HUES6 (cell line): ENCODE results near the gene CYFIP2.

Source experiments
- H3K27ac ChIP-seq: 2 replicates; pipeline ENCODE4 v1.7.0; 2013; ENCODE audit warnings: low read depth, mild to moderate bottlenecking, low read length, inconsistent platforms
- H3K27me3 ChIP-seq: 2 replicates; pipeline ENCODE4 v1.6.1; 2013; ENCODE audit warnings: low read length; ENCODE audit not compliant: control insufficient read depth, insufficient read depth
- H3K36me3 ChIP-seq: 2 replicates; pipeline ENCODE4 v1.6.1; 2013; ENCODE audit warnings: low read length; ENCODE audit not compliant: control insufficient read depth, insufficient read depth
- H3K4me1 ChIP-seq: 2 replicates; pipeline ENCODE4 v1.6.1; 2013; ENCODE audit warnings: low read length; ENCODE audit not compliant: control insufficient read depth, insufficient read depth
- H3K4me3 ChIP-seq: 2 replicates; pipeline ENCODE4 v1.5.1; 2013; ENCODE audit warnings: low read depth, low read length
- H3K9ac ChIP-seq: one replicate; pipeline ENCODE4 v1.6.1; 2013; ENCODE audit warnings: mild to moderate bottlenecking, low read length
- H3K9me3 ChIP-seq: 2 replicates; pipeline ENCODE4 v1.6.1; 2013; ENCODE audit warnings: low read depth, low read length; ENCODE audit not compliant: control insufficient read depth, insufficient read depth

CYFIP2 gene

DNA sequence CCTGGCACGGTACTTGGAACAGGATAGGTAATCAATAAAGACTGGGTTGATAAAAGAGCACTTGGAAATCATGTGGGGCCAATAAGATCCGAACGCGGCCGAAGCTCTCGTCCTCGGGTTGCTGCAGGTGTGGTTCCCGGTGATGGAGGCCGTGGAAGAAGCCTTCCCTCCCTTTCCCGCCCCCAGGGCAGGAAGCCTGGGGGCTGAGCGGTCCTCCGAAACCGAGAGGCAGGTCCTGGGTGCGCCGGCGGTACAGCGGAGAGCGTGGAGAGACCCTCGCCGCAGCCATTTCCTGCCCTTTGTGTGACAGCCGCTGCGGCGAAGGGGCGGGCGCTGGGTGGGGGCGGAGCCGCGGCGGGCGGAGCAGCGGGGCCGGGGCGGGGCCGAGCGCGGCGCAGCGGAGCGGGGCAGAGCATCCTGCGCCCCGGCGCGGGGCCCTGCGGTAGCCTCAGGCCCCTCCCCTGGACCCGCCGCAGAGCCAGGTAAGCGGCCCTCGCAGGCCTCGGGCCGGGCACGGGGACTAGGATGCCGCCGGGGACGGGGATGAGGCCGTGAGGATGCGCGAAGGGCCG, at the start of gene CYFIP2:
Gene CYFIP2, plus strand, starts transcription at position 410 of the 572 bp plus-strand sequence. CDS start 19,239 bp downstream, outside the sequence.
- H3K4me1 ChIP-seq = peaks cover 34% of the 10 kb centered on the region
- H3K9ac ChIP-seq = peak within 1 kb of the TSS; percentile 58
- peaks cover 28% of the 10 kb centered on the region for H3K27me3 ChIP-seq
- H3K9me3 ChIP-seq = no peaks in the 10 kb centered on the region
- no peak within 1 kb of the TSS for H3K27ac ChIP-seq
- H3K4me3 ChIP-seq = peak within 1 kb of the TSS; percentile 79
- H3K36me3 ChIP-seq = no peaks in the 10 kb centered on the region

DNA sequence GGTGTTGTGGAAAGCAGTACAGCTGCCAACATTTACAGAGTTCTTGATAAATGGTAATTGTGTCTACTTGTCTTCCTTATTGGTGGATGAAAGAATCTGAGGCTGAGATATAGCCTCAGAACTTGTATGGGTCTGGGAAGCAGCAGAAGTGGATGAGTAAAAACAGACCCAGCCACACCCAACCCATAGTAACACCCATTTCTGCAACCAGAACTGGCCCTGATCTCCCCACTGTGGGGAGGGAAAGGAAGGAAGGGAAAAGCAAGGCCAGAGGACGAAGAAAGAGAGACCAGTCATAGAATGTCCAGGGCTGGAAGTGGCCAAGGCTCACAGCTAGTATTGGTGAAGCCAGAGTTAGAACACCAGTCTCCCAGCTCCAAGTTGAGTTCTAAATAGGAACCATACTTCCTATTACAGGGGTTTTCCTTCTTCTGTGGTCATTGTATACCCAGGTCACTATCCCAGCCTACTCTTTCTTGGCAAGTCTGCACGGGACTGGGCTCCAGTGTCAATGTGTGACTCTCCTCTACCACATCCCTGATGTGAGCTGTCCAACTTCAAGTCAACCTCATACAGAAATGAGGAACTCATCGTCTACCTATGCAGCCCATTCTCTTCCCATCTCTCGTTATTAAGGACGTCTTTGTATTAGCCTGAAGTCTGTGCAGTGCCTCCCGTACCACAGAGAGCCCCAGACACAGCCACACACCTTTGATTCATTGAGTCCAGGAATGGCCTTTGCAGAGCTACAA, 49.4 kb upstream of the CYFIP2 start:
- no peaks in the 10 kb centered on the region for H3K9me3 ChIP-seq
- no peak overlapping the region for H3K4me3 ChIP-seq
- H3K36me3 ChIP-seq = no peaks in the 10 kb centered on the region
- H3K27me3 ChIP-seq = no peaks in the 10 kb centered on the region
- H3K27ac ChIP-seq = no peak overlapping the region
- no peak overlapping the region for H3K9ac ChIP-seq
- peaks cover 6% of the 10 kb centered on the region; the same call in 1 of the 2 replicates for H3K4me1 ChIP-seq

DNA sequence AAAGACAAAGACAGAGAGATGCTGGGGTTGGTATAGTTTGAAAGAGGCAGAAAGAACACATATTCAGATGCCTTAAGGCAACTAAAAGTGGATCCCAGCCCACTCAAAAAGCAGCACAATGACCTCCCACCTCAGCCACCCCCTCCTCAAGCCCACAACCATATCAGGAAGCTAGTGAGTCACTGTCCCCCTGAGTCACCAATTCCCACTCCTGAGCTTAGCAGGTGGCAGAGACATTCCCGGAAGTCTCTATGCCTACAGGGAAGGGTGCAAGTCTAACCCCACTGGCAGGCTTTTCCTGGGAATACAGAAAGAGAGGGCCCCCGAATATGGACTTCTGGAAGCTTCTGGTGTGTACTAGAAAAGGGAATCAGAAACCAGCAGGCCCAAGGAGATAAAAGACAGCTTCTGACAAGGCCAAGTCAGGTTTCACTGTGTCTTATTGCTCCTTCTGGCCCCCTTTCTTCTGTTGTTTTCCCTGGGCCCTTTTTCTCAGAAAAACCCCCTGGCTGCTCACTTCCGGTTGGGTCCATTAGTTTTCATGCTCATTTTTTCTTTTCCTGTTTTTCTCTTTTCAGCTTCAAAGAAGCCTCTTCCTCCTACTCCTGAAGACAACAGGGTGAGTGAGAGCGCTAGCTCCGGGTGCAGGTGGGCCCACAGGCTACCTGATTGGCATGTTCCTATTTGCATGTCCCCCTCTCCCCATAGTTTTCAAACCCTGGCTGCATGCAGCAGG, 48.5 kb upstream of the CYFIP2 start:
- Histone ChIP-seq H3K4me1 (peaks cover 6% of the 10 kb centered on the region; the same call in 1 of the 2 replicates), H3K36me3 (no peaks in the 10 kb centered on the region), H3K27ac (no peak overlapping the region), H3K4me3 (no peak overlapping the region), H3K9me3 (no peaks in the 10 kb centered on the region), H3K9ac (no peak overlapping the region), H3K27me3 (no peaks in the 10 kb centered on the region)

DNA sequence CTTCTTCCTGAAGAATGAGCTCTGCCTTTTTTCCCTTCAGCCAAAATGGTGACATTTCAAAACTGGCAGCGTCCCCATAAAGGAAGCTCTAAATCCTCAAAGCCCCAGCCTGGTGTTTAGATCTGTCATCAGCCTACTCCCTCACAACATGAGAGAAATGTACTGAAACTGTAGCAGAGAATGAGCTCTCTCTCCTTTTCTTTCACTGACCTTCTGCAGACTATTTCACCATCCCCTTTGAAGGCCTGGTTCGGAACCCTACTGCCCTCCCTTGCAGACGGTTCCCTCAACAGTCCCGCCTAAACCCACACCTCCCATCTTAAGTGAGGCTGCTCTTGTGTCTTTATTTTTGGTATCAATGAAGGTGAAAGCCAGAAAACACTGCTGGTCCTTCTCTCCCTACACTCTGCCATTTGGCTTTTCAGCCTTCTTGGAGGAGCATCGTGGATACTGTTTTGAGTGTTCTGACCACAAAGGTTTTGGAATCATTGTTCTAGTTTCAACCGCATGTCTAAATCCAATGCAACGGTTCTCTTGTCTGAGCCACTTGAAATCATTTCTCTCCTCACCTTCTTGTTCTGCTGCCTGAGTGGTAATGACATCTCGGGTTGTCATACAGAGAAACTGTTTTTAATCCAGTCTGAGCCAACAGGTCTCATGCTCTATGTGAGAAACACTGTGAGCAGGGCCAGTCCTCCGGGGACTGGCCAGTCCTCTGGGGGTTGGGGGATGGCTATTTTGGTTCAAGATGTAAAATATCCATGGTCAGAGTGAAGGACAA, 46.2 kb upstream of the CYFIP2 start:
- Histone ChIP-seq H3K4me1 (peaks cover 6% of the 10 kb centered on the region; the same call in 1 of the 2 replicates), H3K27me3 (no peaks in the 10 kb centered on the region), H3K4me3 (no peak overlapping the region), H3K36me3 (no peaks in the 10 kb centered on the region), H3K27ac (no peak overlapping the region), H3K9ac (no peak overlapping the region), H3K9me3 (no peaks in the 10 kb centered on the region)

DNA sequence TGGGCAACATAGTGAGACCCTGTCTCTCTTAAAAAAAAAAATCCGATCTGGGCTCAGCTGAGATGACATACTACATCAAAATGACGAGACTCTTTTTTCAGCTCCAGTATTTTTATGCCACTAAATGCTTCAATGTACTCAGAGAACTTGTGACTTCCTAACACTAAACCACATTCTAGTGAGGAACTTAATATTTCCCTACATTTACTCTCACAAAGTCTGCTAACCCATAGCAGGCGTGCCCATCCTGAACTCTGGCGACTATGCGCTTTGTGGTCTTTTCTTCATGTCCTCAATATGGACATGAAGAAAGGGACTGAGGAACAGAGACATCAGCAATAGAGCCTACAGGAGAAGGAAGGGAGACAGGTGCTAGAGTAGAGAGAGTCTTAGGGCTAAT, 44.0 kb upstream of the CYFIP2 start:
- H3K9ac ChIP-seq = no peak overlapping the region
- no peak overlapping the region for H3K27ac ChIP-seq
- H3K27me3 ChIP-seq = no peaks in the 10 kb centered on the region
- H3K9me3 ChIP-seq = no peaks in the 10 kb centered on the region
- H3K4me3 ChIP-seq = no peak overlapping the region
- H3K36me3 ChIP-seq = no peaks in the 10 kb centered on the region
- H3K4me1 ChIP-seq = no peaks in the 10 kb centered on the region

DNA sequence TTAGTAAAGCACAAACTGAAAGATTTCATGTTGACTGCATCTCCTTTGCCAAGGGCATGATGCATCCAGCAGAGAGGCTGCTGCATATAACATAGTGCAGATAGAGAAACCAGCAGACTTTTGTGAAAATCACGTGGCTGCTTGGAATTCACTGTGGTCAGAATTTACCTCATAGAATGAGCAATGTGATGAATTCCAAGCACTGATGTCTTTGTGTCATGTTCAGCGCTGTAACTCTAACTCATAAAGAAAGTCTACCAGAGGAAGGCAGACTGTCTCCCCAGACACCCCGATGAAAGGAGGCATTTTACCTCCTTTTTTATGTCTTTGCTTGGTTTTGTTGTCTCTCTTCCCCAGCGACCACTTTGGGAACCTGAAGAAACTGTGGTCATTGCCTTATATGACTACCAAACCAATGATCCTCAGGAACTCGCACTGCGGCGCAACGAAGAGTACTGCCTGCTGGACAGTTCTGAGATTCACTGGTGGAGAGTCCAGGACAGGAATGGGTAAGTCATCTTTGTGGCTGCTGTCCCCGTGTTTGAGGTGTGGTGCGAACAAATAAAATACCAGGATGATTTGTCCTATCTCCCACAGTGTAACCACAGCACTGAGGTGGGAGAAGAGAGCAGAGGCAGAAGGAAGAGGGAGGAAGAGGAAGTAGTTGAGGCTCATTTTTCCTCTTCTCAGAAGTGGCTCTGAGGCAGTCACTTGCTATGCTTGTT, 43.3 kb upstream of the CYFIP2 start:
- no peak overlapping the region for H3K9ac ChIP-seq
- no peaks in the 10 kb centered on the region for H3K27me3 ChIP-seq
- H3K36me3 ChIP-seq = no peaks in the 10 kb centered on the region
- no peak overlapping the region for H3K27ac ChIP-seq
- H3K4me1 ChIP-seq = no peaks in the 10 kb centered on the region
- H3K9me3 ChIP-seq = no peaks in the 10 kb centered on the region
- H3K4me3 ChIP-seq = no peak overlapping the region

DNA sequence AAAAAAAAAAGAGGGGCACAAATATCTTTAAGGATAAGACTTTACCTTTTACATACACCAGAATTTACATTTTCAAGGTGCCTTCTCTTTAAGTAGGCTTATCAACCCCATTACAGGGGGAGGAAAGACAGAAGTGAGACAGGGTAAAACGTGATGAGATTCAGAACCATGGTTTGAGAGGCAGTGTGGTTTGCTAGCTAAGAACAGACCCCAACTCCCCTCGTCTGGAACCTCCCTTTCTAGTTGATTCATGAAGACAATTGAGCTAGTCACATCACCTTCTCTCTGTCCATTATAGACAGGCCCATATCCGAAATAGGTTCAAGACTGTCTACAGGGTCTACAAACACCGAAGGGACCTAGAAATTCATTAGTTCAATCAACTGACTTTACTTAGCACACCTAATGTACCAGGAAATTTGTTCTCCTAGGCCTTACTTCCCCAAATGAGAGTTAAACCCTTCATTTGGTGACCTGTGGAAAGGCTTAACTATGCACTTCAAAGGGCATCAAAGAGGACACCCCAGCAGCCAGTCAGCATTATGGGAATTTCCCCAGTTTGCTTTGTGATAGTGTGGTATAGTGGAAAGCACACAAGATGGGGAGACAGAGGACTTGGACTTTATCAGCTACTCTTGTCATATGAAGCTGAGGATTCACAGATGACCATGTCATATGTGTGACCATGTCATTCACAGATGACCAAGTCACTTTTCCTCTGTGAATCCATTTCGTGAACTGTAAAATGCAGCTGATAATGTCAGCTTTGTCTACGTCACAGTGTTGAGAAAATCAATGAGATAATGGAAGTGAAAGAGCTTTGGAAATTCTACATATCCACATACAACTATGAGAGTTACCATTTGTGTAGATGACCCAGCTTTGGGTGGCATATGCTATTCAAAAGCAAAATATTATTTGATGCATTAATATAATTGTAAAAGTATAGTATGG, 40.2 kb upstream of the CYFIP2 start:
- Histone ChIP-seq H3K4me1 (no peaks in the 10 kb centered on the region), H3K4me3 (no peak overlapping the region), H3K27me3 (no peaks in the 10 kb centered on the region), H3K9me3 (no peaks in the 10 kb centered on the region), H3K36me3 (no peaks in the 10 kb centered on the region), H3K27ac (no peak overlapping the region), H3K9ac (no peak overlapping the region)

DNA sequence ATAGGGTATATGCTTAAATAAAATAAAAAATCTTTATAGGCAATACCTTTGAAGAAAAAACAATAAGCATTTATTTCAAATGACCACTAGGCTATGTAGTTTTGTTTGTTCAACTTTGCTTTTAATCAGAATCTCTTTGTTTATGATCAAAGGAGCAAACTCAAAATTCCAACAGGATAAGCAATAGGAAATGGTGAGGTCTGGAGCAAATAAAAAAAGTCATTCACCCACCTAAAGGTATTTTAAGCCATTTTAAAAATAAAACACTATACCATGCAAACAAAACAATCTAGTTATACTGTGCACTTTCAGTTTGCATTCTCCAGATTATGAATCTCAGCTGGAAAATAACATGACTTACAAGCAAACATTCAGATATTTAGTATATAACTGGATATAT, 35.3 kb upstream of the CYFIP2 start:
- no peaks in the 10 kb centered on the region for H3K9me3 ChIP-seq
- no peaks in the 10 kb centered on the region for H3K4me1 ChIP-seq
- H3K27me3 ChIP-seq = no peaks in the 10 kb centered on the region
- no peak overlapping the region for H3K9ac ChIP-seq
- H3K27ac ChIP-seq = no peak overlapping the region
- no peak overlapping the region for H3K4me3 ChIP-seq
- no peaks in the 10 kb centered on the region for H3K36me3 ChIP-seq

DNA sequence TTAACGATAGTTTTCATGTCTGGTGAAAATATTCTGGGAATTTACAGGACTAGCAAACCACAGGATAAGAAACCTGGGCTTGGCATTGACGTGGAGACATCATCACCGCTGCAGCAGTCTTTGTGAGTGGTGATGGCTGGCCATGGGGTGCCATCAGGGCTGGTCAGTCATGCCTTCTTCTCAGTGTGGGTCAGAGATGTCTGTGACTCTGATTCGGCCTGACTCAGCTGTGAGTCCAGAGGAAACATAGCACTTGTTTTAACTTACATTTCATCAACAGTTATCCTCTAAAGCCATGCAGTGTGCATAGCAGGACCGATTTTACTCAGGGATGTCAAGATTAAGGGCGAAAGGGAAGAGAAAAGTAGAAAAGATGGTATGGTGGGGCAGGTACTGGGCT, 33.2 kb upstream of the CYFIP2 start:
- Histone ChIP-seq H3K9ac (no peak overlapping the region), H3K4me1 (no peaks in the 10 kb centered on the region), H3K27me3 (no peaks in the 10 kb centered on the region), H3K4me3 (no peak overlapping the region), H3K36me3 (no peaks in the 10 kb centered on the region), H3K27ac (no peak overlapping the region), H3K9me3 (no peaks in the 10 kb centered on the region)
